OCI-LY1 (cell line): ENCODE results near the gene MARCHF10.
A peak's percentile ranks its signal among the peaks of the same experiment; 100 is the strongest.

Experiments used
- H2AFZ ChIP-seq: fragments of 200-600 bp; sonication (generic), shearing (Covaris generic); 2 replicates; pipeline ENCODE4 v1.6.0; 2014; ENCODE audit warnings: antibody characterized with exemption, mild to moderate bottlenecking, low read length
- H3F3A ChIP-seq: fragments of 200-600 bp; sonication (generic), shearing (Covaris generic); 2 replicates; pipeline ENCODE4 v1.6.0; 2014; ENCODE audit warnings: mild to moderate bottlenecking, antibody characterized with exemption, low read length, moderate library complexity; ENCODE audit not compliant: insufficient read depth
- H3K27ac ChIP-seq: fragments of 200-600 bp; sonication (generic); 2 replicates; pipeline ENCODE4 v1.5.1; 2014; ENCODE audit warnings: low read length, mixed run types, mild to moderate bottlenecking, low read depth; ENCODE audit not compliant: poor library complexity, severe bottlenecking
- H3K27me3 ChIP-seq: fragments of 200-600 bp; sonication (generic); 2 replicates; pipeline ENCODE4 v1.6.0; 2014; ENCODE audit warnings: antibody characterized with exemption, mild to moderate bottlenecking, low read length, moderate library complexity; ENCODE audit not compliant: insufficient read depth
- H3K36me3 ChIP-seq: fragments of 200-600 bp; sonication (generic); 2 replicates; pipeline ENCODE4 v1.6.1; 2014; ENCODE audit warnings: mild to moderate bottlenecking, antibody characterized with exemption, low read length, moderate library complexity, mixed read lengths; ENCODE audit not compliant: insufficient read depth
- H3K4me1 ChIP-seq: fragments of 200-600 bp; sonication (generic); 2 replicates; pipeline ENCODE4 v1.5.1; 2014; ENCODE audit warnings: mild to moderate bottlenecking, low read length, moderate library complexity; ENCODE audit not compliant: insufficient read depth, severe bottlenecking
- H3K4me2 ChIP-seq: fragments of 200-600 bp; sonication (generic), shearing (Covaris generic); 2 replicates; pipeline ENCODE4 v1.6.1; 2014; ENCODE audit warnings: low read length
- H3K4me3 ChIP-seq: fragments of 200-600 bp; sonication (generic); 2 replicates; pipeline ENCODE4 v1.5.1; 2014; ENCODE audit warnings: low read length, low read depth, mild to moderate bottlenecking, mixed read lengths; ENCODE audit not compliant: poor library complexity, severe bottlenecking
- H3K79me2 ChIP-seq: fragments of 200-600 bp; shearing (Covaris generic); 2 replicates; pipeline ENCODE4 v1.6.1; 2016; ENCODE audit warnings: mixed run types, low read length, mixed read lengths; ENCODE audit not compliant: insufficient read depth
- H3K9ac ChIP-seq: fragments of 200-600 bp; sonication (generic), shearing (Covaris generic); 2 replicates; pipeline ENCODE4 v1.6.1; 2014; ENCODE audit warnings: mild to moderate bottlenecking, low read length, mixed read lengths
- H3K9me2 ChIP-seq: fragments of 200-600 bp; sonication (generic), shearing (Covaris generic); 2 replicates; pipeline ENCODE4 v1.6.1; 2014; ENCODE audit warnings: low read depth, mild to moderate bottlenecking, low read length, mixed read lengths
- H3K9me3 ChIP-seq: fragments of 200-600 bp; shearing (Covaris generic); 2 replicates; pipeline ENCODE4 v1.6.1; 2014; ENCODE audit warnings: low read length, mixed read lengths
- H4K20me1 ChIP-seq: fragments of 200-600 bp; sonication (generic), shearing (Covaris generic); 2 replicates; pipeline ENCODE4 v1.6.0; 2016; ENCODE audit warnings: mild to moderate bottlenecking, low read length; ENCODE audit not compliant: insufficient read depth
- EZH2 ChIP-seq: fragments of 200-600 bp; sonication (generic), shearing (Covaris generic); IDR thresholded peaks from 2 replicates; pipeline ENCODE4 v1.8.0; 2017; ENCODE audit warnings: borderline replicate concordance, mixed run types, mild to moderate bottlenecking, antibody characterized with exemption, low read length, moderate library complexity, mixed read lengths
- TF ChIP-seq, protein P1 (sequence below): fragments of 200-600 bp; sonication (generic), shearing (Covaris generic); IDR thresholded peaks from 2 replicates; pipeline ENCODE4 v1.5.1; 2017; ENCODE audit warnings: mild to moderate bottlenecking, antibody characterized with exemption, low read length, moderate library complexity, mixed read lengths

Gene MARCHF10

DNA sequence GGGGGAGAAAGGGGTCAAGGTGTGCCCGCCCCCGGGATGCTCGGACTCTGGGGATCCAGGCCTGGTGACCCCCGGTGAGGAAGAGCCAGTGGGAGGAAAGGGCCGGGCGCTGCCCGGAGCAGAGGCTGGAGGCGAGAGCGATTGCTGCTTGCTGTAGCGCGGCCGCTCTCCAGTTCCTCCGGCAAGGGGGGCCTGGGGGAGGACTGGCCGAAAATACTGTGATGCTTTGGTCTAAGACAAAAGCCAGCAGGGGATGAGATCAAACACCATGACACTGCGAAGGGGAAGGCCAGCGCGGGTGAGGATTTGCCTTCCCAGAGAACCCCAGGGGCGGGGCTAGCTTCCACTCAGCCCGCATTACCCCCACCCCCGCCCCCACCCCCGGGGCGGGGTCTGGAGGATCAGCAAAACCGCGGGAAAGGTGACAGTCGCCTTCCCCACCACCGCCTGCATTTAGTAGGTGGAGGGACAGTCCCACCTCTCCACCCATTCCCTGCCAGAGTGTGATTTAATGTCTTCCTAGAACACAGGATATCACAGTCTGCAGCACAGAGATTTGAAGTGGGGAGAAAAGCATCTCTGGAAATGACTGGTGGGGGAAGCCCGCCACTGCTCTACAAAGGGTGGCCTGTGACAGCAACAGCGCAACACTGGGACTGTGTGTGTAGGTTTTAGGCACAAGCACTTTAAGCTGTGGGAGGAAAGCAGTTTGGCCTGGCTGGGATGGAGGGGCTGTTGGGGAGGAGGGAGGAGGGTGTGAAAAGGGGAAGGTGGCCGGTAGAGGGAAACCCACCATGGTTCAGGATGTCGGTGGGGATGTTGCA, 154.9 kb downstream of the MARCHF10 start:
- Histone ChIP-seq H3K9me2 (no peaks in the 10 kb centered on the region), H3K79me2 (no peaks in the 10 kb centered on the region), H3K4me2 (peak overlapping the region; percentile 70), H3K36me3 (no peaks in the 10 kb centered on the region), H3K4me1 (peaks cover 19% of the 10 kb centered on the region), H3K27me3 (no peaks in the 10 kb centered on the region), H3K9ac (peak overlapping the region; percentile 51), H3K27ac (no peak overlapping the region), H2AFZ (no peak overlapping the region), H3K9me3 (no peaks in the 10 kb centered on the region), H3F3A (no peaks in the 10 kb centered on the region), H3K4me3 (peak overlapping the region; percentile 59), H4K20me1 (no peaks in the 10 kb centered on the region)
- TF ChIP-seq EZH2 = no peak
- TF ChIP-seq, protein P1, sequence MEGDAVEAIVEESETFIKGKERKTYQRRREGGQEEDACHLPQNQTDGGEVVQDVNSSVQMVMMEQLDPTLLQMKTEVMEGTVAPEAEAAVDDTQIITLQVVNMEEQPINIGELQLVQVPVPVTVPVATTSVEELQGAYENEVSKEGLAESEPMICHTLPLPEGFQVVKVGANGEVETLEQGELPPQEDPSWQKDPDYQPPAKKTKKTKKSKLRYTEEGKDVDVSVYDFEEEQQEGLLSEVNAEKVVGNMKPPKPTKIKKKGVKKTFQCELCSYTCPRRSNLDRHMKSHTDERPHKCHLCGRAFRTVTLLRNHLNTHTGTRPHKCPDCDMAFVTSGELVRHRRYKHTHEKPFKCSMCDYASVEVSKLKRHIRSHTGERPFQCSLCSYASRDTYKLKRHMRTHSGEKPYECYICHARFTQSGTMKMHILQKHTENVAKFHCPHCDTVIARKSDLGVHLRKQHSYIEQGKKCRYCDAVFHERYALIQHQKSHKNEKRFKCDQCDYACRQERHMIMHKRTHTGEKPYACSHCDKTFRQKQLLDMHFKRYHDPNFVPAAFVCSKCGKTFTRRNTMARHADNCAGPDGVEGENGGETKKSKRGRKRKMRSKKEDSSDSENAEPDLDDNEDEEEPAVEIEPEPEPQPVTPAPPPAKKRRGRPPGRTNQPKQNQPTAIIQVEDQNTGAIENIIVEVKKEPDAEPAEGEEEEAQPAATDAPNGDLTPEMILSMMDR = no peak

DNA sequence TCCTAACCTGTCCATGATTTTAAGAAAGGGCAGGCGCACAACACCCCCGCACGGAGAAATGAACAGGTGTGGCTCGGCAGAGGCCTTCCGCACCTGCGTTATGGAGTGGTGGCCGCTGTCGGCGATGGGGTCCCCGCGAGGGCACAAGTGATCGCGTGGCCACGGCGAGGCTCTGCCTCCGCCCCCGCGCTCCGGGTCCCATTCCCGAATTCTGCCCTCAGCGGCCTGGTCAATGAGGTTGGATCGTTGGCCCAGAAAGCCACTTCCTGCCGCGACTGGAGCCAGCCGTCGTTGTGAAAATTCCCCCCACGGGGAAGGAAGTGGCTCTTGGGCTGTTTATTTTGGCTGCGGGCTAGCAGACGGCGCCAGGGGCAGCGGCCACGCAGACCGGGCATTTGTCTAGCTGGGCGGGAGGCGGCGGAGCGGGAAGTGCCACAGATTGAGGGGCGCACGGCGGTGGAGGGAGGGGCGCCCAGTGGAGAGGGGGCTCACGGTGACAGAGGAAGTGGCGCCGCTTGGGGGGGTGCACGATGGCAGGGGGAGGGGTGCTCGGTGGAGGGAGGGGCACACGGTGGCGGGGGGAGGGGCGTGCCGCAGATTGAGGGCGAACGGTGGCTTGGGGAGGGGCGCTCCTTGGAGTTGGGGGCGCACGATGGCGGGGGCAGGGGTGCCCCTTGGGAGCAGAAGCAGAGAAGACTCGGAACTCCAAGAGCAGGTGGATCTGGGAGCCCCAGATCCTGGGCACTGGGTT, 155.7 kb downstream of the MARCHF10 start:
- Histone ChIP-seq H3K4me3 (peak overlapping the region; percentile 59), H3K79me2 (no peaks in the 10 kb centered on the region), H2AFZ (no peak overlapping the region), H3K9me3 (no peaks in the 10 kb centered on the region), H3K9me2 (no peaks in the 10 kb centered on the region), H3K36me3 (no peaks in the 10 kb centered on the region), H3F3A (no peaks in the 10 kb centered on the region), H3K27ac (no peak overlapping the region), H3K27me3 (no peaks in the 10 kb centered on the region), H3K4me2 (peak overlapping the region; percentile 70), H3K4me1 (peaks cover 19% of the 10 kb centered on the region), H3K9ac (peak overlapping the region; percentile 51), H4K20me1 (no peaks in the 10 kb centered on the region)
- TF ChIP-seq, protein P1 = no peak
- TF ChIP-seq EZH2 = no peak
